Muscle layer of duodenum (tissue), 2 donors: Measurements from ENCODE around the gene TRIO.

Experiments
- H3K27ac ChIP-seq: one replicate; pipeline ENCODE4 v1.7.0; 2013; ENCODE audit warnings: mild to moderate bottlenecking, low read length
- H3K27me3 ChIP-seq: one replicate; pipeline ENCODE4 v1.7.0; 2013; ENCODE audit warnings: low read depth, mild to moderate bottlenecking, control low read depth, low read length
- H3K36me3 ChIP-seq, 2 donors: one replicate each; pipeline ENCODE4 v1.7.0; 2013; ENCODE audit warnings: low read length in 2 of 2, control low read depth in 1 of 2, mild to moderate bottlenecking in 1 of 2; ENCODE audit not compliant: insufficient read depth in 2 of 2, control insufficient read depth in 1 of 2
- H3K4me1 ChIP-seq, 2 donors: one replicate each; pipeline ENCODE4 v1.7.0; 2013; ENCODE audit warnings: low read length in 2 of 2, mild to moderate bottlenecking in 2 of 2, control low read depth in 1 of 2, moderate library complexity in 1 of 2; ENCODE audit not compliant: insufficient read depth in 2 of 2, control insufficient read depth in 1 of 2
- H3K4me3 ChIP-seq, 2 donors: one replicate each; pipeline ENCODE4 v1.7.0; 2013; ENCODE audit warnings: low read length in 2 of 2, low read depth in 1 of 2, mild to moderate bottlenecking in 1 of 2
- H3K9me3 ChIP-seq, 2 donors: one replicate each; pipeline ENCODE4 v1.7.0; 2013; ENCODE audit warnings: low read length in 2 of 2, control low read depth in 1 of 2, mild to moderate bottlenecking in 1 of 2; ENCODE audit not compliant: control insufficient read depth in 1 of 2
- donor health status: healthy.

Gene TRIO

DNA sequence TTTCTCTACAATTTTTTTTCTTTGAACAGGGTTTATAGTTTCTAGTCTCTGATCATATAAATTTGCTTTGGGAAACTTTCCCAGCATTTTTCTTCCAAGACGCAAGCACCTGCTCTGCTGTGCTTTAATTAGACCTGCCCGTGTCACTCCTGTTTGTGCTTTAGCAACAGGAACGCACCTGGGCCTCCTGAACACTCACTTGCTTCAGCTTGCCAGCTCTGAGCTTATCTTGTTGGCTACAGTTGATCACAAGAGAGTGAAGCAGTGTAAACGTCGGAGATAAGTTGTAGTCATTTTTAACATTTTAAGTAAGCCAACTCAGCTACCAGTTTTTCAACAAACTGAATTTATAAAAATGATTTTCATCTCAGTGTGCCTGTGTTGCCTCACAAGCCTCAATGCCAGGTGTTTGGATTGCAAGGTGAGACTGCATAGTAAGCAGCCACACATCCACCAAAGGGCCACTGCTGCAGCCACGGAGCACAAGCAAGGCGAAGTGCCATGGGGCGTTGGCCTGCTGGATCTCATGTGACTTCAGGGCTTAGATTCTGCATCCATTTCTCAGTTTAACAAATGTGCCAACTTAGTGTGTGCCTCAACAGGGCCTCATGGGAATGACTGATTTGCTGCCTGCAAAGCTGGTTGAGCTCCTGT, 166.9 kb downstream of the TRIO start:
- H3K36me3 ChIP-seq, result peaks cover 29 to 40% of the 10 kb centered on the region in 2 donors
- H3K4me1 ChIP-seq, result peaks cover 0 to 25% of the 10 kb centered on the region in 2 donors
- no peak overlapping the region for H3K4me3 ChIP-seq
- no peak overlapping the region for H3K27ac ChIP-seq
- no peaks in the 10 kb centered on the region for H3K9me3 ChIP-seq
- H3K27me3 ChIP-seq, result no peaks in the 10 kb centered on the region

DNA sequence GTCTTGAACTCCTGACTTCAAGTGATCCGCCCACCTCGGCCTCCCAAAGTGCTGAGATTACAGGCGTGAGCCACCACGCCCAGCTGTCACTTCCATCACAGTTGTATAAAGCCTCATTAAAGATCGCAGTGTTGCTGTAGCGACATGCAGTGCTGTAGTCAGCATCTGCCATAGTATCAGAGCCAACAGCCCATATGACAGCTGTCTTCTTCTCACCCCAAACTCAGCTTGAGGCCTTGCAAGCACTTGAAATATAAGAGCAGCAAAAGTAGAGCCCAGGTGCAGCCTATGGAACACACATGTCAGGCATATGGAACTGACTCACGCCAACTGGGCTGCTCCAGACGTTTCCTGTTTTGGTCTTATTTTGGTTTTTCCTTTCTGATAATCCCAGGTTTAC, 167.8 kb downstream of the TRIO start:
- Histone ChIP-seq H3K9me3 (no peaks in the 10 kb centered on the region), H3K27me3 (no peaks in the 10 kb centered on the region), H3K36me3 (peaks cover 25 to 34% of the 10 kb centered on the region in 2 donors), H3K4me3 (no peak overlapping the region), H3K27ac (no peak overlapping the region), H3K4me1 (peaks cover 0 to 20% of the 10 kb centered on the region in 2 donors)

DNA sequence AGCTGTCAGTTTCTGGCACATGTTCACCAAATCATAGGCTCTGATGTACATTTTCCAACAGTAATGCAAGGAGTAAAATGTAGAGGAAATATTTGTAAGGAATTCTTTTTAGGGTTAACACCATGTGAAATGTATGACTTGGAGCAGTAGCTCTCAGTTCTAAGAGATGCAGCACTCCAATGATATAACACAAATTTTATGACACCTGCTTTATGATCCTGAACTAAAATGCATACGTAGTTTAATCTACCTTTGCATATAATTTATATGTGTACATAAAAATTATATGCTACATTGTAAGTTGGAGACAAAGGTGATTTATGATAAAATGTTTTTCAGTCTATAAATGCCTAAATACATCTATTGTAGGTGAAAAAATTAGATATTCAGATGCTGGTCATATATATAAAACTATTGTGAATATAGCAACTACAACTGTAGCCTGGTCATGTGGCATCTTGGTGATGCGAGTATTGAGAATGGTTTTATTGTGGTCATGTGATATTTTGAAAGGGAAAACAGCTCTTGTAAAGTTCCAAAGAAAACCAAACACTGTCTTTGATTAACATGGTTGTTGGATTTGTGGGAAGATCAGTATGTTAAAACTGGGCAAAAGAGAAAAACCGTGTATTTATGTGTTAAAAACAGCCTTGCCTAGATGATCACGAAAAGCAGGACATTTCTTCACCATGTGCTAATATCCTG, 171.0 kb downstream of the TRIO start:
- H3K4me1 ChIP-seq, result peaks cover 0 to 14% of the 10 kb centered on the region in 2 donors
- peaks cover 38 to 43% of the 10 kb centered on the region in 2 donors for H3K36me3 ChIP-seq
- H3K27ac ChIP-seq, result no peak overlapping the region
- H3K4me3 ChIP-seq, result no peak overlapping the region
- no peaks in the 10 kb centered on the region for H3K27me3 ChIP-seq
- no peaks in the 10 kb centered on the region for H3K9me3 ChIP-seq

DNA sequence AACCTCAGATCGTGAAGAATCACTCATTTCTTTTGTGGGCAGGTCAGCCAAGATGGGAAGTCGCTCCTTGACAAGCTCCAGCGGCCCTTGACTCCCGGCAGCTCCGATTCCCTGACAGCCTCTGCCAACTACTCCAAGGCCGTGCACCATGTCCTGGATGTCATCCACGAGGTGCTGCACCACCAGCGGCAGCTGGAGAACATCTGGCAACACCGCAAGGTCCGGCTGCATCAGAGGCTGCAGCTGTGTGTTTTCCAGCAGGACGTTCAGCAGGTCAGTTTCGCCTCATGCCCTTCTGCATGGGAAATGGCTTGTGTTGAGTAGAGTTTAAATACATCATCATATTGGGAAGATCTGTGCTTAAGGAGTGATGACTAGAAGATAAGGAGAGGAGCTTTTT, 173.3 kb downstream of the TRIO start:
- Histone ChIP-seq H3K4me1 (peaks cover 0 to 14% of the 10 kb centered on the region in 2 donors), H3K4me3 (no peak overlapping the region), H3K36me3 (peaks cover 20 to 28% of the 10 kb centered on the region in 2 donors), H3K27ac (no peak overlapping the region), H3K27me3 (no peaks in the 10 kb centered on the region), H3K9me3 (no peaks in the 10 kb centered on the region)

DNA sequence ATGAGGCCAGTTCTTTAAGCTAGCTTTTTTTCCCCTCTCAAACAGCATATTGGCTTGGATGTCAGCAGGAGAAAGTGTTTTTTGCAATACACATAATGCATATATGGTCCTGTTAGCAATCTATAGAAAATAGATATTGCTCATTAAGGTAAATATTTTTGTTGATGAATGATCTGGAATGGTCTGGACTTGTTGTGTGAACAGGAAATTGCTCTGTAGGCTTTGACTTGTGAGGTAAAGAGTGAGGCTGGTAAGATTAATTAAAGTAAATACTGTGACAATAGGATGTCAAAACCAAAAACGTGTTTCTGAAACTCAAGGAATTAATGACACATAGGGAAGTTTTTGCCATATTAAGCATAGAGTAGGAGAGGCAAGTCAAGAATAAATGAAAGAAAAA, 176.0 kb downstream of the TRIO start:
- Histone ChIP-seq H3K9me3 (no peaks in the 10 kb centered on the region), H3K4me1 (peaks cover 0 to under 1% of the 10 kb centered on the region in 2 donors), H3K36me3 (peaks cover 19 to 23% of the 10 kb centered on the region in 2 donors), H3K27me3 (no peaks in the 10 kb centered on the region), H3K4me3 (no peak overlapping the region), H3K27ac (no peak overlapping the region)

DNA sequence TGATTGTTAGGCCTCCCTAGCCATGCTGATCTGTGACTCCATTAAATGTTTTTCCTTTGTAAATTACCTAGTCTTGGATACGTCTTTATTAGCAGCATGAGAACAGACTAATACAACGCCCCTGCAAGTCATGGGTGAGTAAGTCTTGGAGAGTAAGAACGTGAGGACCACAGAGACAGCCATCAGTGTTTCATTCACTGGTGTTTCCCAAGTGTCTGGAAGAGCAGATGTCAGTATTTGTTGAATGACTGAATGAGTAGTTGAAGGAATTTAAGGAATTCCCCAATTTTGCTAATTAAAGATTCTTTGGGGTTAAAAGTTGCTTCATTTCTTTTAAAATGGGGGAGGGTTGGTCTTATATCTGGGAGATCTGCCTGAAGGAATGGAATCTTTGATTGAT, 178.8 kb downstream of the TRIO start:
- H3K27ac ChIP-seq, result no peak overlapping the region
- no peaks in the 10 kb centered on the region for H3K27me3 ChIP-seq
- H3K36me3 ChIP-seq, result peaks cover 11 to 16% of the 10 kb centered on the region in 2 donors
- H3K9me3 ChIP-seq, result no peaks in the 10 kb centered on the region
- peaks cover 0 to 5% of the 10 kb centered on the region in 2 donors for H3K4me1 ChIP-seq
- no peak overlapping the region for H3K4me3 ChIP-seq

DNA sequence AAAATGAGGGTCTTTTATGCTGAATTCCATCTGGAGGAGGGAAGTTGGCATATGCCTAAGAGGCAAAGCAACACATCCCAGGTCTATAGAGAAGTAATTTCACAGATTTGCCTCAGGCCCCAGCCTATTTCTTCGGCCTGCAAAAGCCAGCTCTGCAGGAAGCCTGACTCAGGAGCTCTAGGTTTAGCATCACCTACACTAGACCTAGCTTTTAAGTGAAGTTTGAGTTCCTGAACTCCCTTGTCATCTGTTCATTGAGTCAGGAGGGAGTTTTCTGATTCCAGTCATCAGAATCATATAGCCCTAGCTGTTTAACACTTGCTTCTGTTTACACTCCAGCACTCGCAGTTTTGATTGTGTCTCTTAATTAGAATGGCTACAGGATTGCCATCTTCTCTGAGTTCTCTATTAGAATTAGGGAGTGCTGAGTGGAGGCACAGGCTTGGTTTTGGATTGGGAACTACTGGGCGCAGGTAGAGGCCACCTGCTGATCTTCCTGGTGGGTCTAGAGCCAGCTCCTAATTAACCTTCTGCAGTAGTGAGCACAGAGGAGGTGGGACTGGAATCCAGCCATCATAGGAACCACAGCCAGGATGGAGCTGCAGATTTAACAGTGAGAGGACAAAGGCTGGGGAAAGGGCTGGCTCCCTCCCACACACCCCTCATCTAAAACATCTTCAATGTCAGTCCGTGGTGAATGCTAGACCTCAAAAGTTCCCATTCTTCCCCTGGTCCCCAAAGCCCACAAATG, 179.5 kb downstream of the TRIO start:
- H3K36me3 ChIP-seq, result peaks cover 5 to 11% of the 10 kb centered on the region in 2 donors
- no peaks in the 10 kb centered on the region for H3K27me3 ChIP-seq
- no peak overlapping the region for H3K4me3 ChIP-seq
- peaks cover 0 to 7% of the 10 kb centered on the region in 2 donors for H3K4me1 ChIP-seq
- H3K27ac ChIP-seq, result no peak overlapping the region
- no peaks in the 10 kb centered on the region for H3K9me3 ChIP-seq

DNA sequence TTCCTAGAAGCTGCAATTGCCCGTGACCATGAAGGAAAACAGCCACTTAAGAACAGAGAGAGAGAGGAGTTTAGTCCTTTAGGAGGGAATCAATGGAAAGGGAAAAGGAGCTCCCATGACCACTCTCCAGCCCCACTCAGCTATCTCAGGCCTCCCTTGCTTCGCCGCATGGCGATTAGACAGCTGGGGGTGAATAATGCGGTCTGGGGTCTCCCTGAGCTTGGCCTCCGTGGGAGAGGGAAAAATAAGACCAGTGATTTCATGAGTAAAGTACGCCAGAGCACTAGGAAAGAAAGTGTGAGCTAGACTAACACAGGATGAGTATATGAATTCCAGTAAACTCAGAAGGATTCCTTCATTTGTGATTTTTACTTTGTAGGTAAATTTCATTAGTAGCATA, 180.3 kb downstream of the TRIO start:
- Histone ChIP-seq H3K27ac (no peak overlapping the region), H3K36me3 (peaks cover 5 to 10% of the 10 kb centered on the region in 2 donors), H3K4me1 (peaks cover 0 to 8% of the 10 kb centered on the region in 2 donors), H3K27me3 (no peaks in the 10 kb centered on the region), H3K9me3 (no peaks in the 10 kb centered on the region), H3K4me3 (no peak overlapping the region)

DNA sequence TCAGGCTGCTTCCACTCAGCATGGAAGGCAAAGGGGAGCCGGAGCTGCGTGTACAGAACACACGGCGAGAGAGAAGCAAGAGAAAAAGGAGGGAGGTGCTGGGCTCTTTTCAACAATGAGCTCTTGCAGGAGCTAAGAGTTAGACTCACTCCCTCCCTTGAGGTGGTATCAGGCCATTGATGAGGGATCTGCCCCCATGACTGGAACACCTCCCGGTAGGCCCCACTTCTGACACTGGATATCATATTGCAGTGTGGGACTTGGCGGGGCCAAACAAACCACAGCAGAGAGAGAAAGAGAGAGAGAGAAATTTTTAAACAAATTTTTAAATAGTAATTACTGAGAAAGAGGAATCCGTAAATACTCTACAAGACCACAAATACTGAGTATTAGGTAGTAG, 182.2 kb downstream of the TRIO start:
- Histone ChIP-seq H3K4me1 (peaks cover 0 to 8% of the 10 kb centered on the region in 2 donors), H3K27me3 (no peaks in the 10 kb centered on the region), H3K9me3 (no peaks in the 10 kb centered on the region), H3K4me3 (no peak overlapping the region), H3K27ac (no peak overlapping the region), H3K36me3 (peaks cover 6 to 11% of the 10 kb centered on the region in 2 donors)

DNA sequence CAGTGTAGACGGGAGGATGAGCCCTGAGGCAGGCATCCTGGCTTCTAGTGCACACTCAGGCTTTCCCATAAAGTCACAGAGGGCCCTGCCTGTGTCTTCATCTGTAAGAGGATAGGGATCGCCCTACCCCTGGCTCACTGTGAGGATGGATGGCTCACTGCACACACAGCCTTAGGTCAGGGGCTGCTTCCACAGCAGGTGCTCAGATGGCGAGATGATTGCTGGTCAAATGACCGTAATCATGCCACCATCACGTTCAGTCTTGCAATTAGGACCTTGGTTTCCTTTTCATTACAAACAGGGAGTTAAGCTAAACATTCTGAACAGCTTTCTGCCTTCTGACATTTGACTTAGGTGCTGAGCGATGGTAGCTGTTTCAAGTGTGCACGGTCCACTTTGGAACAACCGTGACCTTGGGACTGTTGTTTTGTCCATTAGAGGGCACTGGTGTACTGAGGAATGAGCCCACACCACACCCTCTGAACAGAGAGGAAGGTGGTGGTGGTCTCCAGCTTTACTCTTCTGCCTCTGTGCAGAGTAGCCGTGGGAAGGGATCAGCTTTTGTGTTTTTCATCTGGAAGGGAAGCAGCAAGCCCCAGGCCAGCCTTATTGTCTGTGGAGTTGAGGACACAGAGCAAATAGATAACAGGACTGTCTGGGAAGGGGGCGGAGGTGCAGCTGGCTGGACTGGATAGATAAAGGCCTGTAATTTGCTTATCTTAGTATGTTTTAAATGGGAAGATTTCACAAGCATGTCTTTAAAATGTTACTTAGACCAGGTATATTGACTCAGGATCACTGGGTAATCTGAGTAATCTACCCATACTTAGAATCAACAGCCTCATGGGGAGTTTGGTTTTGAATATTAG, 183.1 kb downstream of the TRIO start:
- Histone ChIP-seq H3K9me3 (no peaks in the 10 kb centered on the region), H3K36me3 (peaks cover 12 to 15% of the 10 kb centered on the region in 2 donors), H3K27ac (no peak overlapping the region), H3K4me3 (no peak overlapping the region), H3K27me3 (no peaks in the 10 kb centered on the region), H3K4me1 (peaks cover 0 to 8% of the 10 kb centered on the region in 2 donors)
